Caco-2 (cell line): ENCODE results near the gene PLP2. TPM values are rescaled to one million over a fixed set of nuclear protein-coding genes. Genes with fewer than 3 reads are reported as not detected.

Experiments
- BruUV-seq: library from RNA; stranded (reverse); fragments of 400-500 nt; replicated peaks from 2 replicates; lab custom pipeline; 2021; lab: Mats Ljungman, UMichigan
- CTCF ChIA-PET: fragments of 300-600 bp; sonication (Branson Sonifier 250); formaldehyde crosslinking; loops from one replicate; lab custom pipeline; 2022; ENCODE audit warnings: antibody characterized with exemption; lab: Charles Lee
- POLR2A ChIA-PET: fragments of 300-600 bp; sonication (Branson Sonifier 250); formaldehyde crosslinking; loops from one replicate; lab custom pipeline; 2022; ENCODE audit warnings: antibody characterized with exemption; lab: Charles Lee
- DNase-seq, 2 experiments: peaks; one replicate each; pipeline versions ENCODE4 v3.0.0 to v3.0.0-alpha.2; 2020 to 2022
- H3K27me3 ChIP-seq: replicated peaks from 2 replicates; pipeline ENCODE4 v1.6.0; 2011; ENCODE audit warnings: low read length; ENCODE audit not compliant: control insufficient read depth, insufficient read depth
- H3K36me3 ChIP-seq: 2 replicates; pipeline ENCODE4 v1.5.1; 2011; ENCODE audit warnings: low read length; ENCODE audit not compliant: control insufficient read depth, insufficient read depth
- H3K4me1 ChIP-seq: fragments of 250-450 bp; sonication (Bioruptor Pico); 2 replicates; pipeline ENCODE4 v1.5.1; 2020; ENCODE audit warnings: mild to moderate bottlenecking
- H3K4me3 ChIP-seq: 2 replicates; pipeline ENCODE4 v1.5.1; 2011; ENCODE audit warnings: low read depth, mild to moderate bottlenecking, control low read depth, low read length
- H3K9me3 ChIP-seq: fragments of 250-450 bp; sonication (Bioruptor Pico); 2 replicates; pipeline ENCODE4 v1.5.1; 2020; ENCODE audit warnings: mild to moderate bottlenecking, moderate library complexity
- H3K27ac Mint-ChIP-seq: one replicate; pipeline ENCODE4 v1.8.0; 2022; ENCODE audit warnings: mixed read lengths; ENCODE audit not compliant: unreplicated experiment
- H3K27me3 Mint-ChIP-seq: one replicate; pipeline ENCODE4 v1.8.0; 2022; ENCODE audit warnings: mixed read lengths; ENCODE audit not compliant: insufficient read depth, unreplicated experiment
- H3K36me3 Mint-ChIP-seq: one replicate; pipeline ENCODE4 v1.8.0; 2022; ENCODE audit warnings: mild to moderate bottlenecking, mixed read lengths; ENCODE audit not compliant: insufficient read depth, unreplicated experiment
- H3K4me1 Mint-ChIP-seq: one replicate; pipeline ENCODE4 v1.8.0; 2022; ENCODE audit warnings: low read depth, mixed read lengths; ENCODE audit not compliant: unreplicated experiment
- H3K4me3 Mint-ChIP-seq: one replicate; pipeline ENCODE4 v1.8.0; 2022; ENCODE audit warnings: mild to moderate bottlenecking, moderate library complexity, mixed read lengths; ENCODE audit not compliant: unreplicated experiment
- H3K9me3 Mint-ChIP-seq: one replicate; pipeline ENCODE4 v1.8.0; 2022; ENCODE audit warnings: mixed read lengths; ENCODE audit not compliant: unreplicated experiment
- intact Hi-C: fragments of 100-400 bp; cut with micrococcal nuclease; formaldehyde crosslinking; loops from one replicate; pipeline ENCODE4 v1.10.0; 2022; ENCODE audit not compliant: unreplicated experiment
- total RNA-seq: library from RNA; stranded (reverse); gene quantifications from 2 replicates; pipeline ENCODE4 v1.2.3, GENCODE V29; 2022
- TF ChIP-seq, protein P1 (sequence below), 2 experiments: fragments of 200-600 bp in 1 of 2; IDR thresholded peaks; 1 replicate in 1 of 2; 2 replicates in 1 of 2; pipeline versions ENCODE4 v1.5.1 to v1.8.0; 2011 to 2022; ENCODE audit warnings: antibody characterized with exemption in 1 of 2, control low read depth in 1 of 2, inconsistent platforms in 1 of 2, low read depth in 1 of 2, low read length in 1 of 2, mild to moderate bottlenecking in 1 of 2, moderate library complexity in 1 of 2; ENCODE audit not compliant: insufficient read depth in 1 of 2, severe bottlenecking in 1 of 2, unreplicated experiment in 1 of 2

The PLP2 gene
- total RNA-seq, 1 experiment from 2014 or later, result 54.2 TPM

GRCh38 chrX:49199906-49200771, 28.4 kb downstream of the PLP2 start, which contains the start of gene SYP:
SYP (minus strand) TSS chrX:49200193; CDS start chrX:49200186, 7 bp downstream.
- POLR2A ChIA-PET, result interaction anchor here (1.0 kb wide), 1 partner anchor 9 kb away, joined by 5 read pairs; no protein-coding TSS in a partner anchor
- peak; percentile 90 to 92 for DNase-seq

DNA sequence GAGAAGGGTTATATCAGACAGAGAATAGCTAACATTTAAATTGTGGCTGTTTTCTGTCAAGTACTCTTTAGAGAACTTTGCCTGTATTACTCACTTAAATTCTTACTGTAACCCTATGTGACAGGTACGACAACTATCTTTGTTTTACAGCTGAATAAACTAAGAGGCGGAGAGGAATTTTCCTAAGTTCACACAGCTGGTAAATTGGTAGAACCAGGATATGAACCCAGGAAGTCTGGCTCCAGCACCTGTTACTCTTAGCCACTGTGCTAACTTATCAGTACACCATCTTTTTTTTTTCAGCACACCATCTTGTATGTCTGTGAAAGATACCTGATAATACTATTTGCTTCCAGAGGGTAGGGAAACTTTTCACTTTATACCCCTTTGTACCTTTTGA, 30.3 kb downstream of the PLP2 start:
- peaks cover 14% of the 10 kb centered on the region for H3K36me3 Mint-ChIP-seq
- Histone ChIP-seq H3K9me3 (no peaks in the 10 kb centered on the region), H3K4me3 (no peak overlapping the region), H3K27me3 (no peaks in the 10 kb centered on the region), H3K4me1 (peaks cover 13% of the 10 kb centered on the region; the same call in 1 of the 2 replicates), H3K36me3 (no peaks in the 10 kb centered on the region)
- H3K9me3 Mint-ChIP-seq, result no peaks in the 10 kb centered on the region
- no TSS peak for BruUV-seq
- DNase-seq, result peak; percentile 50 to 51
- peaks cover 12% of the 10 kb centered on the region for H3K4me1 Mint-ChIP-seq
- H3K4me3 Mint-ChIP-seq, result no peak overlapping the region
- H3K27me3 Mint-ChIP-seq, result no peaks in the 10 kb centered on the region
- CTCF ChIA-PET, result interaction anchor here (1.0 kb wide), 1 partner anchor 9 kb away, joined by 3 read pairs; no protein-coding TSS in a partner anchor
- H3K27ac Mint-ChIP-seq, result peak overlapping the region; percentile 73
- TF ChIP-seq, protein P1, sequence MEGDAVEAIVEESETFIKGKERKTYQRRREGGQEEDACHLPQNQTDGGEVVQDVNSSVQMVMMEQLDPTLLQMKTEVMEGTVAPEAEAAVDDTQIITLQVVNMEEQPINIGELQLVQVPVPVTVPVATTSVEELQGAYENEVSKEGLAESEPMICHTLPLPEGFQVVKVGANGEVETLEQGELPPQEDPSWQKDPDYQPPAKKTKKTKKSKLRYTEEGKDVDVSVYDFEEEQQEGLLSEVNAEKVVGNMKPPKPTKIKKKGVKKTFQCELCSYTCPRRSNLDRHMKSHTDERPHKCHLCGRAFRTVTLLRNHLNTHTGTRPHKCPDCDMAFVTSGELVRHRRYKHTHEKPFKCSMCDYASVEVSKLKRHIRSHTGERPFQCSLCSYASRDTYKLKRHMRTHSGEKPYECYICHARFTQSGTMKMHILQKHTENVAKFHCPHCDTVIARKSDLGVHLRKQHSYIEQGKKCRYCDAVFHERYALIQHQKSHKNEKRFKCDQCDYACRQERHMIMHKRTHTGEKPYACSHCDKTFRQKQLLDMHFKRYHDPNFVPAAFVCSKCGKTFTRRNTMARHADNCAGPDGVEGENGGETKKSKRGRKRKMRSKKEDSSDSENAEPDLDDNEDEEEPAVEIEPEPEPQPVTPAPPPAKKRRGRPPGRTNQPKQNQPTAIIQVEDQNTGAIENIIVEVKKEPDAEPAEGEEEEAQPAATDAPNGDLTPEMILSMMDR (IDR thresholded peaks at IDR 0.05; ENCODE audit: insufficient read depth in 1 of 2, low read depth in 1 of 2, low read length in 1 of 2, severe bottlenecking in 1 of 2, unreplicated experiment in 1 of 2), result no peak
- intact Hi-C loops, result no loop called here
- POLR2A ChIA-PET, result interaction anchor here (0.9 to 1.4 kb wide), 3 partner anchors 10 to 66 kb away, joined by 3 to 9 read pairs (median 3); no protein-coding TSS in a partner anchor

More at GRCh38 chrX:49199906-49200771, 28.4 kb downstream of the PLP2 start, which contains the start of gene SYP:
- Histone ChIP-seq H3K4me3 (peak within 1 kb of the TSS; percentile 52), H3K4me1 (peaks cover 16% of the 10 kb centered on the region; the same call in 1 of the 2 replicates), H3K9me3 (no peaks in the 10 kb centered on the region), H3K27me3 (no peaks in the 10 kb centered on the region), H3K36me3 (no peaks in the 10 kb centered on the region)
- TF ChIP-seq, protein P1 (IDR thresholded peaks at IDR 0.05; ENCODE audit: insufficient read depth in 1 of 2, low read depth in 1 of 2, low read length in 1 of 2, severe bottlenecking in 1 of 2, unreplicated experiment in 1 of 2), result no peak
- Mint-ChIP-seq H3K27ac (peak within 1 kb of the TSS; percentile 26), H3K27me3 (no peaks in the 10 kb centered on the region), H3K9me3 (no peaks in the 10 kb centered on the region), H3K4me3 (peak within 1 kb of the TSS; percentile 54), H3K36me3 (peaks cover 20% of the 10 kb centered on the region), H3K4me1 (peaks cover 18% of the 10 kb centered on the region)
- CTCF ChIA-PET, result no interaction called here
- intact Hi-C loops, result loop anchor here (2.0 to 10.0 kb wide), 2 partner anchors 69 to 635 kb away; partner anchors contain the start of gene PPP1R3F
- TSS peak; percentile 99 for BruUV-seq

GRCh38 chrX:49203536-49203935, 31.8 kb downstream of the PLP2 start:
- TF ChIP-seq, protein P1 (IDR thresholded peaks at IDR 0.05; ENCODE audit: insufficient read depth in 1 of 2, low read depth in 1 of 2, low read length in 1 of 2, severe bottlenecking in 1 of 2, unreplicated experiment in 1 of 2), result no peak
- Histone ChIP-seq H3K4me3 (no peak overlapping the region), H3K36me3 (no peaks in the 10 kb centered on the region), H3K9me3 (no peaks in the 10 kb centered on the region), H3K4me1 (peaks cover 13% of the 10 kb centered on the region; the same call in 1 of the 2 replicates), H3K27me3 (no peaks in the 10 kb centered on the region)
- H3K27me3 Mint-ChIP-seq, result no peaks in the 10 kb centered on the region
- POLR2A ChIA-PET, result no interaction called here
- CTCF ChIA-PET, result no interaction called here
- no peak overlapping the region for H3K27ac Mint-ChIP-seq
- peaks cover 2% of the 10 kb centered on the region for H3K4me1 Mint-ChIP-seq
- intact Hi-C loops, result no loop called here
- H3K9me3 Mint-ChIP-seq, result no peaks in the 10 kb centered on the region
- no TSS peak for BruUV-seq
- peaks cover 7% of the 10 kb centered on the region for H3K36me3 Mint-ChIP-seq
- H3K4me3 Mint-ChIP-seq, result no peak overlapping the region
- DNase-seq, result no peak
